CD4-positive, alpha-beta T cell (primary cell): ENCODE measurements around the gene CEP112. TPM values are rescaled to one million over a fixed set of nuclear protein-coding genes. Genes with fewer than 3 reads are reported as not detected.

Experiments used
- ATAC-seq: fragments of 200-7000 bp; cut with Tn5 transposase; one replicate; pipeline ENCODE4 v1.10.0; 2022; ENCODE audit warnings: mild to moderate bottlenecking; ENCODE audit not compliant: poor library complexity
- CTCF ChIA-PET: fragments of 350-600 bp; sonication (Branson Sonifier 250); formaldehyde crosslinking; loops from one replicate; lab custom pipeline; 2021; ENCODE audit warnings: antibody characterized with exemption, inconsistent platforms; lab: Charles Lee
- POLR2A ChIA-PET: fragments of 350-600 bp; sonication (Branson Sonifier 250); formaldehyde crosslinking; loops from one replicate; lab custom pipeline; 2021; ENCODE audit warnings: antibody characterized with exemption, inconsistent platforms; lab: Charles Lee
- DNase-seq, 14 experiments: peaks; one replicate each; pipeline ENCODE4 v3.0.0-alpha.2; 2013 to 2020; ENCODE audit warnings: mixed read lengths in 2 of 14
- H3K27ac ChIP-seq, 2 donors: one replicate each; pipeline versions ENCODE4 v1.5.1 to v1.7.0; 2013; ENCODE audit warnings: low read length in 2 of 2, low read depth in 1 of 2, mild to moderate bottlenecking in 1 of 2
- H3K27me3 ChIP-seq, 2 experiments: 1 replicate in 1 of 2; 2 replicates in 1 of 2; pipeline versions ENCODE4 v1.6.1 to v1.7.0; 2013; ENCODE audit warnings: low read length in 2 of 2, control low read depth in 1 of 2, mild to moderate bottlenecking in 1 of 2, moderate library complexity in 1 of 2; ENCODE audit not compliant: insufficient read depth in 2 of 2, control insufficient read depth in 1 of 2
- H3K36me3 ChIP-seq: one replicate; pipeline ENCODE4 v1.6.1; 2013; ENCODE audit warnings: low read length, control low read depth; ENCODE audit not compliant: insufficient read depth
- H3K4me1 ChIP-seq: one replicate; pipeline ENCODE4 v1.6.1; 2013; ENCODE audit warnings: low read length, control low read depth; ENCODE audit not compliant: insufficient read depth
- H3K4me3 ChIP-seq: one replicate; pipeline ENCODE4 v1.5.1; 2013; ENCODE audit warnings: mild to moderate bottlenecking, low read length, moderate library complexity
- H3K9me3 ChIP-seq, 2 experiments: 1 replicate in 1 of 2; 2 replicates in 1 of 2; pipeline versions ENCODE4 v1.6.1 to v1.7.0; 2013; ENCODE audit warnings: low read length in 2 of 2, mild to moderate bottlenecking in 2 of 2, control low read depth in 1 of 2, moderate library complexity in 1 of 2; ENCODE audit not compliant: control insufficient read depth in 1 of 2, insufficient read depth in 1 of 2
- H3K27ac Mint-ChIP-seq: one replicate; pipeline ENCODE4 v1.8.0; 2020; ENCODE audit warnings: mixed read lengths
- H3K27me3 Mint-ChIP-seq: one replicate; pipeline ENCODE4 v1.8.0; 2021; ENCODE audit warnings: mixed read lengths
- H3K36me3 Mint-ChIP-seq: one replicate; pipeline ENCODE4 v1.8.0; 2021; ENCODE audit warnings: low read depth, mixed read lengths
- H3K4me1 Mint-ChIP-seq: one replicate; pipeline ENCODE4 v1.8.0; 2021; ENCODE audit warnings: low read depth, mixed read lengths
- H3K4me3 Mint-ChIP-seq: one replicate; pipeline ENCODE4 v1.8.0; 2020; ENCODE audit warnings: mild to moderate bottlenecking, mixed read lengths
- H3K9me3 Mint-ChIP-seq: one replicate; pipeline ENCODE4 v1.8.0; 2020; ENCODE audit warnings: mixed read lengths
- CTCF ChIP-seq: fragments of 200-600 bp; IDR thresholded peaks from one replicate; pipeline ENCODE4 v1.8.0; 2022; ENCODE audit warnings: antibody characterized with exemption, mild to moderate bottlenecking
- intact Hi-C, 2 experiments: fragments of 100-400 bp; cut with DNase I in 1 of 2; cut with micrococcal nuclease in 1 of 2; formaldehyde crosslinking; loops; one replicate each; pipeline versions ENCODE4 v1.15.1 to v1.9.0; 2023 to 2025; cut with DNase I, micrococcal nuclease
- total RNA-seq, 174 experiments: library from RNA in 2 of 174; stranded (reverse) in 2 of 174; gene quantifications; one replicate each; pipeline ENCODE4 v1.2.3 and lab custom pipeline; 2021 to 2026

Gene CEP112
- total RNA-seq, 2 experiments from 2014 or later = 1.6 to 2.2 TPM

DNA sequence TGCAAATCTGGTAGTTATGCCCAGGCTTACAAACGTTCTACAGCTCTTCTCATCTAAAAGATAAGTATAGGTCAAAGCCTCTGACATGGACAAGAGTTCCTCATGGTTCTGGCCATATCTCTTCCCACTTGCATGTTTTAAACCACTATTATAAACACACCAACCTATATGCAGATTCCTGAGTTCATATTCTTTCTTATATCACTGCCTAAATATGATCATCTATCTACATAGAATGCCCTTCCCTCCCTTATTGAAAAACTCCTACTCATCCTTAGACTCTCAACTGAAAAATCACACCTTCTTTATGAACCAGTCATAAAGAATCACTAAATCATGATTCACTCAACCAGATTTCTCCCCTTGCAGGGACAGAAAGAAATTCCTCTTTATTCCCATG is 128.2 kb downstream of the CEP112 start:
- H3K36me3 Mint-ChIP-seq = no peaks in the 10 kb centered on the region
- Histone ChIP-seq H3K27me3 (no peaks in the 10 kb centered on the region), H3K9me3 (no peaks in the 10 kb centered on the region), H3K36me3 (no peaks in the 10 kb centered on the region), H3K4me1 (no peaks in the 10 kb centered on the region), H3K27ac (no peak overlapping the region), H3K4me3 (no peak overlapping the region)
- ATAC-seq (no peak), DNase-seq (no peak)
- no peaks in the 10 kb centered on the region for H3K9me3 Mint-ChIP-seq
- H3K4me3 Mint-ChIP-seq = no peak overlapping the region
- ChIA-PET CTCF (no interaction called here), POLR2A (no interaction called here)
- no peaks in the 10 kb centered on the region for H3K27me3 Mint-ChIP-seq
- TF ChIP-seq CTCF = no peak
- no peaks in the 10 kb centered on the region for H3K4me1 Mint-ChIP-seq
- intact Hi-C loops = no loop called here
- no peak overlapping the region for H3K27ac Mint-ChIP-seq

- no peak for TF ChIP-seq CTCF
- POLR2A ChIA-PET = no interaction called here
- Histone ChIP-seq H3K4me1 (no peaks in the 10 kb centered on the region), H3K4me3 (no peak overlapping the region), H3K27ac (no peak overlapping the region), H3K9me3 (peaks cover 0 to 4% of the 10 kb centered on the region in 2 experiments), H3K27me3 (no peaks in the 10 kb centered on the region), H3K36me3 (no peaks in the 10 kb centered on the region)
- Mint-ChIP-seq H3K9me3 (no peaks in the 10 kb centered on the region), H3K4me3 (no peak overlapping the region), H3K27me3 (no peaks in the 10 kb centered on the region), H3K4me1 (no peaks in the 10 kb centered on the region), H3K36me3 (peaks cover 6% of the 10 kb centered on the region), H3K27ac (no peak overlapping the region)
- CTCF ChIA-PET = no interaction called here
- DNase-seq = no peak
- no peak for ATAC-seq
- intact Hi-C loops = no loop called here
Observed at GRCh38 chr17:66056148-66056547, 135.8 kb downstream of the CEP112 start.

GRCh38 chr17:66054242-66054641 is 137.7 kb downstream of the CEP112 start:
- Histone ChIP-seq H3K4me3 (no peak overlapping the region), H3K9me3 (peaks cover 0 to 8% of the 10 kb centered on the region in 2 experiments), H3K4me1 (no peaks in the 10 kb centered on the region), H3K36me3 (no peaks in the 10 kb centered on the region), H3K27ac (no peak overlapping the region), H3K27me3 (no peaks in the 10 kb centered on the region)
- intact Hi-C loops = no loop called here
- CTCF ChIA-PET = no interaction called here
- Mint-ChIP-seq H3K36me3 (peaks cover 19% of the 10 kb centered on the region), H3K27me3 (no peaks in the 10 kb centered on the region), H3K9me3 (peaks cover 6% of the 10 kb centered on the region), H3K27ac (no peak overlapping the region), H3K4me1 (no peaks in the 10 kb centered on the region), H3K4me3 (no peak overlapping the region)
- DNase-seq (no peak), ATAC-seq (no peak)
- POLR2A ChIA-PET = no interaction called here
- no peak for TF ChIP-seq CTCF
